ENCODE results near the gene PRKCA. TPM values are rescaled to one million over a fixed set of nuclear protein-coding genes. Genes with fewer than 3 reads are reported as not detected.

Gene PRKCA
- total and polyA plus RNA-seq, 4 donors: 3.0 to 14.1 (median 5.4) TPM

DNA sequence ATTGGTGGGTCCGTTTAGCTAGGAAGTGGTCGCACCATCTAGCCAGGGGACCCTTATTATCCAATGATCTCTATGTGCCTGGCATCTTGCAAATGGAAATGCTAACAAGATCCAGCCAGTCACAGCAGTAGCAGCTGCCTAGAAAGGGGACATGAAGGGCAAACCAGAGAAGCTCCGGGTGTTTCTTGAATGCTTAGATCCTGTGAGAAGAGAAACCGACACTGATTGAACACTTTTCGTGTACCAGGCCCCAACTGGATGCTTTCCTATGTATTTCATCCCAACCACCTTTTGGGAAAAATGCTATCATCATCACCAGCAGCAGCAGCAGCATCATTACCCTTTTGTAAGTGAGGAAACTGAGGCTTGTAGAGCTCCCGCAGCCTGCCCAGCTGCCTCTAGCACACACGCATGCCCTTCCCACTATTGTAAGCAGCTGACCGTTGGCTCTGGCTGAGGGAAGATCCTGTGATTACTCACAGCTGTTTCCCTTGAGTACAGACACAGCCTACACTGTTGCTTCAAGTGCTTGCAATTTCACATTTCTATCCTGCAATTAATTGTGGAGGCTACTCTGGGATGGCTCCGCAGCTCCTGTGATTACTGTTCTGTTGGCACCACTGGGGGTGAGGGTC is 351.8 kb downstream of the PRKCA start:
- TF ChIP-seq FOXA2 (IDR thresholded peaks at IDR 0.05): no peak
- Histone ChIP-seq H3K27ac (ENCODE audit: low read depth in 1 of 2, low read length in 2 of 2) (no peak overlapping the region), H3K9ac (ENCODE audit: low read depth in 1 of 2, low read length in 2 of 2) (no peak overlapping the region), H3K27me3 (ENCODE audit: control insufficient read depth in 4 of 4, insufficient read depth in 4 of 4, low read length in 3 of 4) (no peaks in the 10 kb centered on the region), H3K36me3 (ENCODE audit: control insufficient read depth in 4 of 4, insufficient read depth in 3 of 4, low read depth in 1 of 4, low read length in 3 of 4) (peaks cover 0 to 8% (median 3%) of the 10 kb centered on the region in 4 donors), H3K9me3 (ENCODE audit: control insufficient read depth in 4 of 4, low read length in 3 of 4) (no peaks in the 10 kb centered on the region), H3K4me3 (ENCODE audit: low read depth in 1 of 3, low read length in 3 of 3) (no peak overlapping the region), H3K4me1 (ENCODE audit: control insufficient read depth in 4 of 4, insufficient read depth in 4 of 4, low read length in 3 of 4) (no peaks in the 10 kb centered on the region)
- DNase-seq (ENCODE audit: low spot score): no peak
- 80% methylated on average over 9 of the region's 9 CpGs for WGBS

DNA sequence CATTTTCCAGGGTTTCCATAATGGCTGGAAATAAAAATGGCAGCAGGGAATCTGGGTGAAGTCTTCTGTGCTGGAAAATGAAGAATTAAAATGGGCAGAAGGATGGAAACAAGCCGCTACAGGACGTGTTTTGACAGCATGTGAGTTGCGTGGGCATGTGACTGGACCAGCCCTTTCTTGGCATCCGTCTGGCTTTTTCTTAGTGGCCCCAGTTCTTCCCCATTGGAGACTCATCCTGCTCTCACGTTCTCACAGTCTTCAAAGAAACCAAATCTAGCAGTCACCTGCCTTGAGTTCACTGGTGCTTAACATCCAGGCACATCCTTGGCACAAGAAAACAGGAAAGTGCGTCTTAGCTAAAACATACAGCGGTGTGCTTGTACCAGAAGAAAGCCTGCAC is 352.4 kb downstream of the PRKCA start:
- Histone ChIP-seq H3K27ac (ENCODE audit: low read depth in 1 of 2, low read length in 2 of 2) (no peak overlapping the region), H3K9ac (ENCODE audit: low read depth in 1 of 2, low read length in 2 of 2) (no peak overlapping the region), H3K9me3 (ENCODE audit: control insufficient read depth in 4 of 4, low read length in 3 of 4) (no peaks in the 10 kb centered on the region), H3K36me3 (ENCODE audit: control insufficient read depth in 4 of 4, insufficient read depth in 3 of 4, low read depth in 1 of 4, low read length in 3 of 4) (peaks cover 0 to 8% (median 3%) of the 10 kb centered on the region in 4 donors), H3K4me3 (ENCODE audit: low read depth in 1 of 3, low read length in 3 of 3) (no peak overlapping the region), H3K4me1 (ENCODE audit: control insufficient read depth in 4 of 4, insufficient read depth in 4 of 4, low read length in 3 of 4) (no peaks in the 10 kb centered on the region), H3K27me3 (ENCODE audit: control insufficient read depth in 4 of 4, insufficient read depth in 4 of 4, low read length in 3 of 4) (no peaks in the 10 kb centered on the region)
- WGBS: 97% methylated on average over 7 of the region's 7 CpGs
- no peak for DNase-seq (ENCODE audit: low spot score)
- TF ChIP-seq FOXA2 (IDR thresholded peaks at IDR 0.05): no peak
- TF ChIP-seq, protein P1, sequence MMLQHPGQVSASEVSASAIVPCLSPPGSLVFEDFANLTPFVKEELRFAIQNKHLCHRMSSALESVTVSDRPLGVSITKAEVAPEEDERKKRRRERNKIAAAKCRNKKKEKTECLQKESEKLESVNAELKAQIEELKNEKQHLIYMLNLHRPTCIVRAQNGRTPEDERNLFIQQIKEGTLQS (IDR thresholded peaks at IDR 0.05): no peak
- no peak for TF ChIP-seq RAD21 (IDR thresholded peaks at IDR 0.05)
- no peak for TF ChIP-seq YY1 (IDR thresholded peaks at IDR 0.05)

DNA sequence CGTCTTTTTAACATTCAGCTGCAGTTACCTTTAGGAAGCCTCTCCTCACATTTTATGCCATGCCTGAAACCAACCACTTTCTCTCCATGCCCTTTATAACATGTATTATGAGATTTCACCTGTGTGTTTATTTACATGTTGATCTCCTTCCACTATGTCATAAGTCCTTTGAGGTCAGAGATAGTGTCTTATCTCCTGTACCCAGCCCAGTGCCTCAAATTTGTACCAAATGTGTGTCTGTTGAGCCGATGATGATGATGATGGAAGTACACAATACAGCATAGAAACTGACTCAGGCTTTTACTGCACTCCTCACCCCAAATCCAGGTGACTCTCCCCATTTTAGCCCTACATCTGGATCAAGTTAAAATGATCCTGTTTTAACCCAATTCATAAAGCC is 353.0 kb downstream of the PRKCA start:
- Histone ChIP-seq H3K9me3 (ENCODE audit: control insufficient read depth in 4 of 4, low read length in 3 of 4) (no peaks in the 10 kb centered on the region), H3K27me3 (ENCODE audit: control insufficient read depth in 4 of 4, insufficient read depth in 4 of 4, low read length in 3 of 4) (no peaks in the 10 kb centered on the region), H3K4me1 (ENCODE audit: control insufficient read depth in 4 of 4, insufficient read depth in 4 of 4, low read length in 3 of 4) (no peaks in the 10 kb centered on the region), H3K4me3 (ENCODE audit: low read depth in 1 of 3, low read length in 3 of 3) (no peak overlapping the region), H3K27ac (ENCODE audit: low read depth in 1 of 2, low read length in 2 of 2) (no peak overlapping the region), H3K9ac (ENCODE audit: low read depth in 1 of 2, low read length in 2 of 2) (no peak overlapping the region), H3K36me3 (ENCODE audit: control insufficient read depth in 4 of 4, insufficient read depth in 3 of 4, low read depth in 1 of 4, low read length in 3 of 4) (peaks cover 0 to 8% (median 3%) of the 10 kb centered on the region in 4 donors)
- 95% methylated on average over 2 of the region's 2 CpGs for WGBS
- TF ChIP-seq HNF4G (IDR thresholded peaks at IDR 0.05): no peak
- no peak for TF ChIP-seq EGR1 (IDR thresholded peaks at IDR 0.05; ENCODE audit: low read depth in 2 of 2)
- no peak for TF ChIP-seq YY1 (IDR thresholded peaks at IDR 0.05)
- TF ChIP-seq RXRA (IDR thresholded peaks at IDR 0.05): no peak
- DNase-seq (ENCODE audit: low spot score): no peak

DNA sequence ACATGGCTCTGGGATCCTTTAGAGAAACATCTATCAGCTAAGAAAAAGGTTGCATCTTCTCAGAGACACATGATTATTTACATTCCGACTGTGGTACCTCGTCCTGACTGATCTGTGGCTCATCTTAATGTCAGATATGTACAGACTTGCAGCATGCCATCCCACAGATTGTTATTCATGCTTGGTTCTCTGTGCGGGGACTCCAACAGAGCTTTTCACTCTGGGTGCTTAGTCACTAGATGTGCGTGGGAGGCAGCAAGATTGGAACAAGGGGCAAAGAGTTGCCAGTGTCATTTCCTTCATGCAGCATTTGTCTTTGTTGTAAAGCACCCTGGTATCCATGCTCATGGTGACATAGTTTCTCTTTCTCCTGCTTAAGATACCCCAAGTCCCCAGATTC is 353.4 kb downstream of the PRKCA start:
- H3K9ac ChIP-seq (ENCODE audit: low read depth in 1 of 2, low read length in 2 of 2): no peak overlapping the region
- H3K4me3 ChIP-seq (ENCODE audit: low read depth in 1 of 3, low read length in 3 of 3): no peak overlapping the region
- no peak for DNase-seq (ENCODE audit: low spot score)
- no peaks in the 10 kb centered on the region for H3K27me3 ChIP-seq (ENCODE audit: control insufficient read depth in 4 of 4, insufficient read depth in 4 of 4, low read length in 3 of 4)
- no peak for TF ChIP-seq EGR1 (IDR thresholded peaks at IDR 0.05; ENCODE audit: low read depth in 2 of 2)
- TF ChIP-seq YY1 (IDR thresholded peaks at IDR 0.05): no peak
- TF ChIP-seq, protein P2, sequence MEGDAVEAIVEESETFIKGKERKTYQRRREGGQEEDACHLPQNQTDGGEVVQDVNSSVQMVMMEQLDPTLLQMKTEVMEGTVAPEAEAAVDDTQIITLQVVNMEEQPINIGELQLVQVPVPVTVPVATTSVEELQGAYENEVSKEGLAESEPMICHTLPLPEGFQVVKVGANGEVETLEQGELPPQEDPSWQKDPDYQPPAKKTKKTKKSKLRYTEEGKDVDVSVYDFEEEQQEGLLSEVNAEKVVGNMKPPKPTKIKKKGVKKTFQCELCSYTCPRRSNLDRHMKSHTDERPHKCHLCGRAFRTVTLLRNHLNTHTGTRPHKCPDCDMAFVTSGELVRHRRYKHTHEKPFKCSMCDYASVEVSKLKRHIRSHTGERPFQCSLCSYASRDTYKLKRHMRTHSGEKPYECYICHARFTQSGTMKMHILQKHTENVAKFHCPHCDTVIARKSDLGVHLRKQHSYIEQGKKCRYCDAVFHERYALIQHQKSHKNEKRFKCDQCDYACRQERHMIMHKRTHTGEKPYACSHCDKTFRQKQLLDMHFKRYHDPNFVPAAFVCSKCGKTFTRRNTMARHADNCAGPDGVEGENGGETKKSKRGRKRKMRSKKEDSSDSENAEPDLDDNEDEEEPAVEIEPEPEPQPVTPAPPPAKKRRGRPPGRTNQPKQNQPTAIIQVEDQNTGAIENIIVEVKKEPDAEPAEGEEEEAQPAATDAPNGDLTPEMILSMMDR (IDR thresholded peaks at IDR 0.05; ENCODE audit: low read depth, low read length, missing input control): no peak
- no peak for TF ChIP-seq NR2F2 (IDR thresholded peaks at IDR 0.05)
- no peak for TF ChIP-seq HNF4A (conservative IDR thresholded peaks at IDR 0.05)
- TF ChIP-seq, protein P1 (IDR thresholded peaks at IDR 0.05): no peak
- no peak for TF ChIP-seq JUND (IDR thresholded peaks at IDR 0.05)
- TF ChIP-seq RXRA (IDR thresholded peaks at IDR 0.05): no peak
- no peak for TF ChIP-seq FOXA2 (IDR thresholded peaks at IDR 0.05)
- peaks cover 0 to 8% (median 3%) of the 10 kb centered on the region in 4 donors for H3K36me3 ChIP-seq (ENCODE audit: control insufficient read depth in 4 of 4, insufficient read depth in 3 of 4, low read depth in 1 of 4, low read length in 3 of 4)
- H3K27ac ChIP-seq (ENCODE audit: low read depth in 1 of 2, low read length in 2 of 2): no peak overlapping the region
- 88% methylated on average over 4 of the region's 4 CpGs for WGBS
- no peaks in the 10 kb centered on the region for H3K9me3 ChIP-seq (ENCODE audit: control insufficient read depth in 4 of 4, low read length in 3 of 4)
- H3K4me1 ChIP-seq (ENCODE audit: control insufficient read depth in 4 of 4, insufficient read depth in 4 of 4, low read length in 3 of 4): no peaks in the 10 kb centered on the region

All from liver (tissue), 9 donors.